K562 (cell line): Measurements from ENCODE around the gene OPRM1.
"Not testable (repeated sequence)": the region's sequence is repeated elsewhere in the genome, so short reads cannot be mapped to it uniquely, and the experiment has no call there.

Source experiments
- BCL6 ChIP-seq: fragments of 250-450 bp; sonication (Bioruptor Pico); IDR thresholded peaks from 2 replicates; pipeline ENCODE4 v1.4.0; 2020
- CTCF ChIP-seq, 3 experiments: IDR thresholded peaks in 2 of 3; conservative IDR thresholded peaks in 1 of 3; 2 replicates each; pipeline ENCODE4 v1.5.1; 2011 to 2012; ENCODE audit warnings: low read length in 3 of 3, mild to moderate bottlenecking in 3 of 3, control low read depth in 2 of 3, improper control_type of control experiment in 1 of 3, inconsistent platforms in 1 of 3, low read depth in 1 of 3, mixed read lengths in 1 of 3, moderate library complexity in 1 of 3; ENCODE audit not compliant: insufficient read depth in 2 of 3
- NR2C2 ChIP-seq, 2 experiments: fragments of 200-800 bp in 1 of 2; sonication (Bioruptor generic) in 1 of 2; sonication (generic) in 1 of 2; formaldehyde crosslinking in 1 of 2; IDR thresholded peaks; 2 replicates each; pipeline versions ENCODE4 v1.6.1 to v1.8.0; 2016 to 2022; ENCODE audit warnings: mild to moderate bottlenecking in 1 of 2, missing compliant biosample characterization in 1 of 2, missing genetic modification characterization in 1 of 2, missing genetic modification reagents in 1 of 2
- NUFIP1 ChIP-seq: fragments of 450-650 bp; IDR thresholded peaks from 2 replicates; pipeline ENCODE4 v1.6.1; 2018; ENCODE audit not compliant: partially characterized antibody
- POLR2AphosphoS2 ChIP-seq: IDR thresholded peaks from 2 replicates; pipeline ENCODE4 v1.6.1; 2012; ENCODE audit warnings: low read length, improper control_type of control experiment
- POLR2AphosphoS5 ChIP-seq: IDR thresholded peaks from 2 replicates; pipeline ENCODE4 v1.6.1; 2011; ENCODE audit warnings: mild to moderate bottlenecking, low read depth, low read length, moderate library complexity; ENCODE audit not compliant: control insufficient read depth, insufficient read depth
- SAFB2 ChIP-seq: fragments of 200-400 bp; formaldehyde crosslinking; IDR thresholded peaks from 2 replicates; pipeline ENCODE4 v1.6.1; 2018; ENCODE audit warnings: borderline replicate concordance, low read length, low read depth, moderate library complexity; ENCODE audit not compliant: severe bottlenecking
- ZFP1 ChIP-seq: fragments of 450-650 bp; formaldehyde crosslinking; IDR thresholded peaks from 2 replicates; pipeline ENCODE4 v1.4.0; 2020; ENCODE audit warnings: mild to moderate bottlenecking, mixed read lengths

- TF ChIP-seq CTCF (IDR thresholded peaks at IDR 0.05 in 2 of 3, conservative IDR thresholded peaks at IDR 0.05 in 1 of 3; ENCODE audit: insufficient read depth in 2 of 3, low read depth in 1 of 3, low read length in 3 of 3); BCL6 (CRISPR knock-in tag); POLR2AphosphoS5; ZFP1 (CRISPR knock-in tag); POLR2AphosphoS2; NR2C2 (CRISPR knock-in tag; IDR thresholded peaks at IDR 0.05); NR2C2 (tag; IDR thresholded peaks at IDR 0.05); NUFIP1; SAFB2: not testable (repeated sequence)
These were observed 162.6 kb downstream of the OPRM1 start for GRCh38 chr6:154201688-154202087.
